HG03064 (cell line): Measurements from ENCODE around the gene STRN4.
"Not testable (repeated sequence)": the region's sequence is repeated elsewhere in the genome, so short reads cannot be mapped to it uniquely, and the experiment has no call there.

ENCODE experiments used
- ATAC-seq: cut with Tn5 transposase; IDR thresholded peaks from one replicate; pipeline ENCODE4 v1.9.1; 2021; ENCODE audit warnings: low read depth; ENCODE audit not compliant: unreplicated experiment

STRN4 gene

DNA sequence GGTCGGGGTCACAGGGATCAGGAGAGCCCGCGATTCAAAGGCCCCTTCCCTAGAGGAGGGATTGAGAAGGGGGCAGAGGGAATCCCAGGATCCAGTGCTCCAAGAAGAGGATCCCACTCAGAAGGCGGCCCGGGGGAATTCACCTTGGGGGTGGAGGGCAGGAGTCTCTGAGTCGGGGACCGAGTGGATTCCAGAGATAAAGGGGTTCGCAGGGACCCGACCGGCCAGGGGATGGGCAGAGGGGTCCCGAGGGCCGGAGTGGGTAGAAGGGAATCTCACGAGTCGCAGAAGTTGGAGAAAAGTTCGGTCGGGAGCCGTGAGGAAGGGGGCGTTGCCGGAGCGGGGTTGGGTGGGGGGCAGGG lies 29.6 kb downstream of the STRN4 start:
- ATAC-seq, result no peak

DNA sequence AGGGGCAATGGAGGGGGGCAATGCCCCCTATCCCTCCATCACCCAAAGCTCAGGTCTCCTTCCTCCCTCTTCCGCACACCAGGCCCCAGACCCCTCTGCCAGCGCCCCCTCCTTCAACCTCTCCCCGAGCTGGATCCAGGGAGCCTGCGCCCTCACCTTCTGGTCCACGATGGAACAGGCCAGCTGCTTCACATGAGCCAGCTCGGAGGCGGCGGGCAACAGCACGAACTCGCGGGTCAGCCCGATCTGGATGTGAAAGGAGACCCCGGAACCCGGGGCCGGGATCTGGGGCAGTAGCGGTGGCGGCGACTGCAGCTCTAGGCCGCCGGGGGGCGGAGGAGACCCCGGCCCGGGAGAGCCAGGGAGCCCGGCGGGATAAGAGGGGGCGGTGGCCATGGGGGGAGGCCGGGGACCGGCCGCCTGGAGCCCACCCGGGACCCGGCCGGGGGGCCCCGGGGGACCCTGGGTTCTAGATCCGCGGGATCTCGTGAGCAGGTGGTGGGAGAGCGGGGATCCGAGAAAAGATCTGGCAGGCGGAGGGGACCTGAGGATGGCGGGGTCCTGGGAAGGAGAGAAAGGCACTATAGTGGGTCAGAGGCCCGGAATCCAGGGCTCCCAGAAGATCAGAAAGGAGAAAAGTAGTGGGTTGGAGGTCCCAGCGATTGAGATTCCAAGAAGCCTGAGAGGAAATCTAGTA lies 30.1 kb downstream of the STRN4 start:
- ATAC-seq, result no peak

DNA sequence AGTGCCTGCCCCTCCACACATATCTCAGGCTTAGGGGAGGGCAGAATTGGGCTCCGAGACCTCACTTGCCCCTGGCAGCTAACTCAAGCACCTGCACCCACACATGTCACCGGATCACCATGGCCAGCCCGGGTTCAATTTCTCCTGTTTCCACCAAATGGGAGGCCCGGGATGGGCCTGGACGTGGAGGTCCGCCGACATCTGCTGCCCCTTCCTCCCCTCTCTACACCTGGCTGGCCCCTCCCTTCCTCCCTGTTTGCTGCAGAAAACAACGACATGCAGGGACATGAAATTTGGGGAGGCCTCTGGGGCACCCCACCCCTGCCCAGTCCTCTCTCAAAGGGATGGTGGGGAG lies 30.7 kb downstream of the STRN4 start:
- ATAC-seq, result no peak

GRCh38 chr19:46714444-46715106 lies 31.7 kb downstream of the STRN4 start:
- ATAC-seq, result no peak

GRCh38 chr19:46713781-46714443 lies 32.3 kb downstream of the STRN4 start:
- no peak for ATAC-seq

DNA sequence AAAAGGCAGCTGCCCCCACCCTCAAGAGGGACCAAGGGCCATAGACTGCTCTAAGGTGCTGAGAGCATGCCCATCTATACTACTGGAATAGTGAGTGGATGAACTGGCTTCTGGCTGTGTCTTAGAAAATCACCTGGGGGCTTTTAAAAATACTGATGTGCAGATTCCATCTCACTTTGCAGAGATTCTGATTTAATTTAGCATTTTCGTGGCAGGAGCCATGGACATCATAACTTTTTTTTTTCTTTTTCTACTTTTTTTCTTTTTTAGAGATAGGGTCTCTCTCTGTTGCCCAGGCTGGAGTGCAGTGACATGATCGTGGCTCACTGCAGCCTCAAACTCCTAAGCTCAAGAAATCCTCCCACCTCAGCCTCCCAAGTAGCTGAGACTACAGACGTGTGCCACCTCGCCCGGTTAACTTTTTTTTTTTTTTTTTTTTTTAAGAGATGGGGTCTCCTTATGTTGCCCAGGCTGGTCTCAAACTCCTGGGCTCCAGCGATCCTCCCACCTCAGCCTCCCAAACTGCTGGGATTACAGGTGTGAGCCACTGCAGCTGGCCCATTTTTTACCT lies 33.4 kb downstream of the STRN4 start:
- not testable (repeated sequence) for ATAC-seq

DNA sequence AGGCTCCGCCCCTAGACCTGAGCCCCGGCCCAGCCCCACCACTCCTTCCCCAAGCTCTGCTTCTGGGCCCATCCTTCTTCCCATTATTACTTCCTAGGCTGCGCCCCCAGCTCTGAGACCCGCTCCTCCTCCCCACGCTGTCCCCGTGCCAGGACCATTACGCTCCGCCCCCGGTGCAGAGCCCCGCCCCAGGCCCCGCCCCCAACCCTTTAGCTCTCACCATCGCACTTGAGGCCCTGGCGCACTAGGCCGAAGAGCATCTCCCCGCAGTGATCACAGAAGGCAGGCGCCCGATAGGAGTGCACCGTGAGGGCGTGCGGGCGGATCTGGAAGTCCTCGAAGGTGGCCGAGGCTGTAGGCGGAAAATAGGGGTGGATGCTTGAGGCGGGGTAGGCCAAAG lies 35.6 kb downstream of the STRN4 start:
- no peak for ATAC-seq

DNA sequence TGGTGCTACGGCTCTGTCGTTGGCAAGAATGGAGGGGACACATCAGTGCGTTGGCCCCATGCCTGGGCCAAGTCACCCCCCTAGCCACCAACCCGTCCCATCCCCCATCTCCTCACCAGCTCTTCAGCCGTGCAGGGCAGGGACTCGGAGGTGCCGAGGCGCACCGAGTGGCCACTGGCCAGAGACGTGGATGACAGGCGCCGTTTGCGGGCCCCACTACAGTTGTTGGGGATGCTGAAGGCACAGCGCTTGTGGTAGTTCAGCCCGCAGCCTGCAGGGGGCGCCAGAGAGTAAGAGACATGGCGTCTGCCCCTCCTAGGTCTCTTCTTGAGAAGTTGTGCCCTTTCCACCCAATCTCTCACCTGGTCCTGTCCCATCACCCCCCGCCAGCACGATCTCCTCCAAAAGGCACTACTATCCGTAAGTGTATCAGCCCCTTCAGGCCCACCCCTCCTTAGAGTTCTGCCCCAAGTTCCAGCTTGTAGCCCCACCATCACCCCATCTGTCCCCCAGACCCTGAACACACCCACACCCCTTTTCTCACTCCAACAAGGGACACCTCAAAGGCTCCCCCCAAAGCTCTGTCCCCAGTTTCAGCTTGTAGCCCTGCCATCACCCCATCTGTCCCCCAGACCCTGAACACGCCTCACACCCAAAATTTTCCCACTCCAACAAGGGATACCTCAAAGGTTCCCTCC lies 41.7 kb downstream of the STRN4 start:
- ATAC-seq, result no peak

DNA sequence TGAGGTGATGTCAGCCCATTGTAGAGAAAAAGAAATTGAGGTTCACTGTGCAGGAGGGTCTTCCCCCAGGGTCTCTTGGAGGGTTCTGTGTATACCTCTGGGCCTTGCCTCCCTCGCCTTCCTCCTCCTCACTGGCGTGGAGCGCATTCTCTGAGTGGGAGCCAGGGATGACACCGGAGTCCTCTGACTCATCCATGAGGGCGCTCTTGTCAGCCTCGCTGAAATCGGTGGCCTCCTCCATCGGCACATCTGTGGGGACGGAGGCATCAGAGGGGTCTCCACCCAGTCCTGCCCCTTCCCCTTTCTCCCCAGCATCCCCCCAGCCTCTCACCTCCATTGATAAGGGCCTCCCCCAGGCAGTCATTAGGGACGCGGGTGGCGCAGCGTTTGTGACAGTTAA lies 45.5 kb downstream of the STRN4 start:
- no peak for ATAC-seq

GRCh38 chr19:46698395-46699321 lies 47.6 kb downstream of the STRN4 start:
- ATAC-seq, result no peak

DNA sequence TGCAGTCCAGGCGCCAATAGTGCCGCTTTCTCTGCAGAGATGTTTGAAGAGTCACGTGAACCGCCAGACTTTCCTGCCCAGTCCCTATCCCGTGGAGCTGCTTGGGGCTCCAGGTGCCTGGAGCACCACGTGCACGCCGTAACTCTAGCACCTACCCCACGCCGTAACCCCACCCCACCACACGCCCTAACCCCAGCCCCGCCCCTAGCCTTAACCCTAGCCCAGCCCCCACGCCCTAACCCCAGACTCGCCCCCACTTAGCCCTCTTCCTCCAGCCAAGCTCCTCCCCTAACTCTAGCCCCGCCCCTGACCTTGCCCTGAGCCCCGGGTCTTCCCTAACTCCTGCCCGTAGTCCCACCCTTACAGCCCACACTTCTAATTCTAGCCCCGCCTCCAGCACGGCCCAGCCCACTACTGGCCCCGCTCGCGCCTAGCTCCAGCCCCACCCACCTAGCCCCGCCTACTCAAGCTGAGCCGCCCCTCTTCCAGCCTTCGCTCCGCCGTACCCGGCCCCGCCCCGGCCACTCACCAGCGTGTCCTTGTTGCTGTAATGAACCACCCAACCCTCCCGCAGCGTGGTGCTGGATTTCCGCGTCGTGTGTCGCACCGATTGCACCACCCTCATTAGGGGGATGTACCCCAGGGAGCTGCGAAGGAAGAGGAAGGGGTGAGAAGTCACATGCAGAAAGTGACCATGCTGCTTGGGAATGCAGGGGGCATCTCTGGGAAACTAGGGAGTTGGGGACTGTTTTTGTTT lies 48.9 kb downstream of the STRN4 start:
- no peak for ATAC-seq

DNA sequence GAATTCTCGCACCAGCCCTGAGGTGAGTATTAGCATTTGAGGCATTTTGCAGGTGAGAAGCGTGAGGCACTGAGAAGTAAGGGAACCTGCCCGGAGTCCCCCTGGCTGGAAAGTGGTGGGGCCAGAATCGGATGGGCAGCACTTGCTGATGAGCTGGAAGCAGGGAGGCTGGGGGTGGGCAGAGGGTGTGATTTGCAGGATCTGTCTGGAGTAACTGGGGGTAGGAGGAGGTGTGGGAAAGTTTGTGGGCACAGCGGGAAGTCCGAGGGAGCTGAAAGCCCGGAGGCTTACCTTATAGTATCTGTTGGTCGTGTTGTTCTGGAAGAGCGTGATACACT lies 49.4 kb downstream of the STRN4 start:
- no peak for ATAC-seq

DNA sequence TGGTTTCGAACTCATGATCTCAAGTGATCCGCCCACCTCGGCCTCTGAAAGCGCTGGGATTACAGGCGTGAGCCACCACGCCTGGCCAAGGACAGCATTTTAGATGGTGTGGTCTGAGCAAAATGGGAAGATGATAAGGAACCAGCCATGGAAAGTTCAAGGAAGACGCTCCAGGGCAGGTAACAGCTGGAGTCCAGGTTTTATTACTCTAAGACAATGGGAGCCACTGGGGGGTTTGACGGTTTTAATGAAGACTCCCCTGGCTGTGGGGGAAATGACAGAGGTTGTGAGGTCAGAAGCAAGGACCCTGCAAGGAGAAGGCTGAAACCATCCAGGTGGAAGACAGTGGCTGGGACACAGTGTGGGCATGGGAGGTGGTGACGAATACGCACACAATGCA lies 50.2 kb downstream of the STRN4 start:
- no peak for ATAC-seq

DNA sequence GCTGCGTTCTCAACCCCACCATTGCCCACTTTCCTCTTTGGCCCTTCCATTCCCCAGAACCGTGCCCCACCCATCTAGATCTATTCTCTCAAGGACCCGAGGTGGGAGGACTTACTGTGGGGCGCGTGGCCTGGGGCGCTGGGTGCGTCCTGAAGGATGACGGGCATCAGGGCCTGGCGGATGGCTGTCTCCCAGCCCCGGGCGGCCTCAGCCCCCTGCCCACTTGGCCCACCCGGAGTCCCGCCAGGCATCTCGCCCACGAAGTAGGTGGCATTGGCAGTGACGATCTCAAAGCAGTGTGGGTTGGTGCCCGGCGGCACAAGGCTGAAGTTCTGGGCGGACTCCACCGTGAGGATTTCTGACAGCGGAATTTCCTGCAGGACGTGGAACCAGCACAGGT lies 52.5 kb downstream of the STRN4 start:
- ATAC-seq, result no peak

GRCh38 chr19:46692918-46693722 lies 53.1 kb downstream of the STRN4 start:
- no peak for ATAC-seq

DNA sequence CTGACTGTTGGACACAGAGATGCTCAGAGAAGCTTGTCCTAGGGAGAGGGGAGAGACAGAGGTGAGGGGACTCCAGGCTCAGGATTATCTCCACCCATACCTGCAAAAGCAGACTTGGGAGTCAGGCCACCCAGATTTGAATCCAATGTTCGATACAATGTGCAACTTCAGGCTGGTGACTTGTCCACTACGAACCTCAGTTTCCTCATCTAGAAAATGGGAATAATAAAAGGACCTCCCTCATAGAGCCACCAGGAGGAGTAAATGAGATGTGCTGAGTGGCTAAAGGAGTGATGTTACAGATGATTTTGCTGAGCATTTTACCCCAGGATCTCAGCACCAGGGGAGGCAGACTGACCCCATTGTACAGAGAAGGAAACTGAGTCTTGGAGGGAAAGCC lies 54.3 kb downstream of the STRN4 start:
- ATAC-seq, result no peak

GRCh38 chr19:46691104-46691503 lies 55.1 kb downstream of the STRN4 start:
- no peak for ATAC-seq

DNA sequence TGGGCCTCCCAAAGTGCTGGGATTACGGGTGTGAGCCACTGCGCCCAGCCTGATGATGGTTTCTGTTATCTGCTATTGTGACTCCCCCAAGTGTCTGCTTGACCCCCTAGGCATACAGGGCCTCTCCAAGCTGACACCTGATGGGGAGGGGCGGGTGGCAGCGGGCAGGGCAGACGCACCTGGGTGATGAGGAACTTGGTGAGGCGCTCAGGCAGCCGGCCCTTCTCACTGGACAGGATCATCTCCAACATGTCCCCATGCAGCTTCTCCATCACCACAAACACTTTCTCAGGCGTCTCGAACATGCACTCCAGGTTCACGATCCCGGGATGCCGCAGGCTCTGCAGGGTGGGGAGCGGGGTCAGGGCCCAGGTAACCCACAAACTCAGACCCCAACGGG lies 56.9 kb downstream of the STRN4 start:
- ATAC-seq, result no peak
